HCT116 (cell line): ENCODE measurements around the gene PPT2. TPM values are rescaled to one million over a fixed set of nuclear protein-coding genes. Genes with fewer than 3 reads are reported as not detected.

ENCODE experiments used
- ATAC-seq: fragments of 200-7000 bp; cut with Tn5 transposase; 2 replicates; pipeline ENCODE4 v1.9.1; 2020; ENCODE audit warnings: mild to moderate bottlenecking, moderate library complexity
- BruUV-seq: library from RNA; stranded (reverse); fragments of 400-500 nt; replicated peaks from 2 replicates; lab custom pipeline; 2021; lab: Mats Ljungman, UMichigan
- CTCF ChIA-PET: fragments of 300-600 bp; sonication (Branson Sonifier 250); formaldehyde crosslinking; loops from one replicate; lab custom pipeline; 2021; ENCODE audit warnings: antibody characterized with exemption; lab: Charles Lee
- POLR2A ChIA-PET: fragments of 300-600, 350-600 bp; sonication (Branson Sonifier 250); formaldehyde crosslinking; loops from one replicate; lab custom pipeline; 2021; ENCODE audit warnings: antibody characterized with exemption; lab: Charles Lee
- RAD21 ChIA-PET, 2 experiments: fragments of 300-600 bp; sonication (Branson Sonifier 250); formaldehyde crosslinking; loops; one replicate each; lab custom pipeline; 2023; ENCODE audit warnings: low total read pairs in 2 of 2; ENCODE audit not compliant: uncharacterized antibody in 2 of 2, unreplicated experiment in 2 of 2, low non-redundant PET in 1 of 2; lab: Charles Lee
- DNase-seq: peaks from one replicate; pipeline ENCODE4 v3.0.0-alpha.2; 2010; ENCODE audit warnings: low read depth, low spot score
- H2AFZ ChIP-seq: fragments of 200-600 bp; shearing (Covaris generic), sonication (generic); 2 replicates; pipeline ENCODE4 v1.6.1; 2017; ENCODE audit warnings: low read depth, mixed run types, mixed read lengths, antibody characterized with exemption, low read length; ENCODE audit not compliant: poor library complexity, severe bottlenecking
- H3K27ac ChIP-seq: 2 replicates; pipeline ENCODE4 v1.5.1; 2012; ENCODE audit warnings: low read depth, low read length
- H3K27me3 ChIP-seq: fragments of 200-600 bp; sonication (generic); 2 replicates; pipeline ENCODE4 v1.6.1; 2016; ENCODE audit warnings: mixed run types, low read length, mixed read lengths; ENCODE audit not compliant: insufficient read depth
- H3K36me3 ChIP-seq, 2 experiments: fragments of 200-500 bp in 1 of 2; fragments of 200-600 bp in 1 of 2; sonication (Bioruptor generic) in 1 of 2; sonication (generic) in 1 of 2; 2 replicates each; pipeline versions ENCODE4 v1.5.1 to v1.6.1; 2014 to 2016; ENCODE audit warnings: low read length in 2 of 2, inconsistent platforms in 1 of 2, mixed read lengths in 1 of 2, mixed run types in 1 of 2; ENCODE audit not compliant: insufficient read depth in 2 of 2, control insufficient read depth in 1 of 2
- H3K4me1 ChIP-seq, 2 experiments: fragments of 200-600 bp in 1 of 2; sonication (generic) in 1 of 2; 2 replicates each; pipeline versions ENCODE4 v1.5.1 to v1.6.1; 2012 to 2017; ENCODE audit warnings: low read length in 2 of 2, inconsistent platforms in 1 of 2, mild to moderate bottlenecking in 1 of 2, mixed read lengths in 1 of 2, mixed run types in 1 of 2, moderate library complexity in 1 of 2; ENCODE audit not compliant: insufficient read depth in 2 of 2, control insufficient read depth in 1 of 2
- H3K4me2 ChIP-seq: fragments of 200-600 bp; sonication (generic); 2 replicates; pipeline ENCODE4 v1.6.1; 2017; ENCODE audit warnings: mixed run types, low read length, mixed read lengths
- H3K4me3 ChIP-seq, 2 experiments: fragments of 200-600 bp in 1 of 2; sonication (generic) in 1 of 2; replicated peaks in 1 of 2; 2 replicates each; pipeline ENCODE4 v1.5.1; 2011 to 2016; ENCODE audit warnings: low read length in 2 of 2, control low read depth in 1 of 2, low read depth in 1 of 2, mild to moderate bottlenecking in 1 of 2, mixed read lengths in 1 of 2, mixed run types in 1 of 2
- H3K79me2 ChIP-seq: fragments of 200-600 bp; sonication (generic); 2 replicates; pipeline ENCODE4 v1.6.1; 2017; ENCODE audit warnings: mild to moderate bottlenecking, mixed run types, low read length, moderate library complexity, mixed read lengths; ENCODE audit not compliant: insufficient read depth
- H3K9ac ChIP-seq: fragments of 200-600 bp; sonication (generic); 2 replicates; pipeline ENCODE4 v1.6.1; 2016; ENCODE audit warnings: low read length, mixed read lengths
- H3K9me2 ChIP-seq: fragments of 200-600 bp; sonication (generic), shearing (Covaris generic); 2 replicates; pipeline ENCODE4 v1.6.1; 2017; ENCODE audit warnings: mixed run types, mild to moderate bottlenecking, moderate library complexity; ENCODE audit not compliant: insufficient read depth
- H3K9me3 ChIP-seq, 2 experiments: fragments of 200-500 bp in 1 of 2; fragments of 200-600 bp in 1 of 2; sonication (Bioruptor generic) in 1 of 2; sonication (generic) in 1 of 2; 2 replicates each; pipeline ENCODE4 v1.6.1; 2014 to 2017; ENCODE audit warnings: low read length in 2 of 2, mixed read lengths in 2 of 2, inconsistent platforms in 1 of 2, low read depth in 1 of 2, mild to moderate bottlenecking in 1 of 2, mixed run types in 1 of 2, moderate library complexity in 1 of 2; ENCODE audit not compliant: control insufficient read depth in 1 of 2, insufficient read depth in 1 of 2
- H4K20me1 ChIP-seq: fragments of 200-600 bp; sonication (generic), shearing (Covaris generic); 2 replicates; pipeline ENCODE4 v1.6.1; 2017; ENCODE audit warnings: mixed run types, mild to moderate bottlenecking, moderate library complexity; ENCODE audit not compliant: insufficient read depth
- CEBPB ChIP-seq: IDR thresholded peaks from 2 replicates; pipeline ENCODE4 v1.6.1; 2012; ENCODE audit warnings: low read depth
- CTCF ChIP-seq, 3 experiments: fragments of 200-600 bp in 1 of 3; sonication (generic) in 1 of 3; IDR thresholded peaks in 2 of 3; conservative IDR thresholded peaks in 1 of 3; 2 replicates each; pipeline ENCODE4 v1.5.1; 2012 to 2017; ENCODE audit warnings: low read depth in 2 of 3, low read length in 2 of 3, antibody characterized with exemption in 1 of 3, borderline replicate concordance in 1 of 3, control low read depth in 1 of 3, mild to moderate bottlenecking in 1 of 3, mixed read lengths in 1 of 3, mixed run types in 1 of 3, moderate library complexity in 1 of 3; ENCODE audit not compliant: insufficient read depth in 1 of 3
- EGR1 ChIP-seq: IDR thresholded peaks from 2 replicates; pipeline ENCODE4 v1.6.1; 2012; ENCODE audit warnings: low read depth
- ELF1 ChIP-seq: IDR thresholded peaks from 2 replicates; pipeline ENCODE4 v1.6.1; 2012; ENCODE audit warnings: low read depth, borderline replicate concordance
- EZH2phosphoT487 ChIP-seq: fragments of 200-600 bp; IDR thresholded peaks from 2 replicates; pipeline ENCODE4 v1.6.1; 2018; ENCODE audit warnings: antibody characterized with exemption, borderline replicate concordance
- JUND ChIP-seq: IDR thresholded peaks from 2 replicates; pipeline ENCODE4 v1.6.1; 2012
- MAX ChIP-seq: IDR thresholded peaks from 2 replicates; pipeline ENCODE4 v1.6.1; 2012
- POLR2A ChIP-seq: IDR thresholded peaks from 2 replicates; pipeline ENCODE4 v1.7.0; 2011; ENCODE audit warnings: borderline replicate concordance; ENCODE audit not compliant: insufficient read depth, insufficient read length; ENCODE audit errors: extremely low read depth
- POLR2AphosphoS5 ChIP-seq: IDR thresholded peaks from 2 replicates; pipeline ENCODE4 v1.6.1; 2011; ENCODE audit warnings: mild to moderate bottlenecking, low read depth, low read length, moderate library complexity
- REST ChIP-seq: IDR thresholded peaks from 2 replicates; pipeline ENCODE4 v1.6.1; 2012; ENCODE audit warnings: low read depth
- SIN3A ChIP-seq: IDR thresholded peaks from 2 replicates; pipeline ENCODE4 v1.6.1; 2012; ENCODE audit warnings: low read depth
- SRF ChIP-seq: IDR thresholded peaks from 2 replicates; pipeline ENCODE4 v1.6.1; 2012; ENCODE audit warnings: low read depth
- TCF7L2 ChIP-seq: IDR thresholded peaks from 2 replicates; pipeline ENCODE4 v1.7.0; 2011; ENCODE audit warnings: borderline replicate concordance, inconsistent platforms; ENCODE audit not compliant: insufficient read depth, insufficient read length; ENCODE audit errors: extremely low read depth
- YY1 ChIP-seq: IDR thresholded peaks from 2 replicates; pipeline ENCODE4 v1.6.1; 2011; ENCODE audit warnings: low read length, low read depth, moderate library complexity, mild to moderate bottlenecking; ENCODE audit not compliant: insufficient replicate concordance; ENCODE audit errors: extremely low read depth
- ZBTB33 ChIP-seq: IDR thresholded peaks from 2 replicates; pipeline ENCODE4 v1.6.1; 2011; ENCODE audit warnings: mild to moderate bottlenecking, low read length, moderate library complexity; ENCODE audit not compliant: insufficient replicate concordance; ENCODE audit errors: extremely low read depth
- ZNF274 ChIP-seq: fragments of 200-500 bp; sonication (Bioruptor generic); IDR thresholded peaks from 2 replicates; pipeline ENCODE4 v1.6.1; 2014; ENCODE audit warnings: mild to moderate bottlenecking, low read depth, low read length, inconsistent platforms
- intact Hi-C: fragments of 100-400 bp; cut with micrococcal nuclease; formaldehyde crosslinking; loops from 2 replicates; pipeline ENCODE4 v1.10.0; 2022
- total RNA-seq: library from RNA; stranded (reverse); gene quantifications from one replicate; pipeline ENCODE4 v1.2.1, GENCODE V29; 2021; ENCODE audit not compliant: unreplicated experiment

The PPT2 gene
- total RNA-seq, 1 experiment from 2014 or later: 21.0 TPM

GRCh38 chr6:32132110-32132509 is 21.8 kb upstream of the PPT2 start (continued):
- no peak for TF ChIP-seq POLR2AphosphoS5
- no peak for TF ChIP-seq TCF7L2
- TF ChIP-seq CTCF (IDR thresholded peaks at IDR 0.05 in 2 of 3, conservative IDR thresholded peaks at IDR 0.05 in 1 of 3; ENCODE audit: borderline replicate concordance in 1 of 3, insufficient read depth in 1 of 3, low read depth in 2 of 3, low read length in 2 of 3): no peak
- TF ChIP-seq ZNF274: no peak
- TF ChIP-seq, all 23 proteins: peak for 0

GRCh38 chr6:32133786-32134185 is 20.2 kb upstream of the PPT2 start:
- ChIA-PET RAD21 (no interaction called here), CTCF (no interaction called here), POLR2A (no interaction called here)
- peaks cover 12 to 16% of the 10 kb centered on the region in 2 experiments for H3K4me1 ChIP-seq
- no peaks in the 10 kb centered on the region for H3K9me3 ChIP-seq
- no peak overlapping the region for H3K4me2 ChIP-seq
- no peak overlapping the region for H2AFZ ChIP-seq
- H3K27ac ChIP-seq: no peak overlapping the region
- no peaks in the 10 kb centered on the region for H4K20me1 ChIP-seq
- no peaks in the 10 kb centered on the region for H3K27me3 ChIP-seq
- no peaks in the 10 kb centered on the region for H3K9me2 ChIP-seq
- H3K4me3 ChIP-seq: no peak overlapping the region
- DNase-seq (no peak), ATAC-seq (no peak)
- intact Hi-C loops: no loop called here
- H3K9ac ChIP-seq: no peak overlapping the region
- peaks cover 10% of the 10 kb centered on the region for H3K79me2 ChIP-seq
- H3K36me3 ChIP-seq: no peaks in the 10 kb centered on the region
- BruUV-seq: no TSS peak
- TF ChIP-seq REST (no peak), ELF1 (no peak), MAX (no peak), EGR1 (no peak), SIN3A (no peak), JUND (no peak), EZH2phosphoT487 (no peak), SRF (no peak), YY1 (no peak), CEBPB (no peak), POLR2A (no peak), TCF7L2 (no peak), ZBTB33 (no peak)
